ENCODE results near the gene MYL12A.

MYL12A gene

DNA sequence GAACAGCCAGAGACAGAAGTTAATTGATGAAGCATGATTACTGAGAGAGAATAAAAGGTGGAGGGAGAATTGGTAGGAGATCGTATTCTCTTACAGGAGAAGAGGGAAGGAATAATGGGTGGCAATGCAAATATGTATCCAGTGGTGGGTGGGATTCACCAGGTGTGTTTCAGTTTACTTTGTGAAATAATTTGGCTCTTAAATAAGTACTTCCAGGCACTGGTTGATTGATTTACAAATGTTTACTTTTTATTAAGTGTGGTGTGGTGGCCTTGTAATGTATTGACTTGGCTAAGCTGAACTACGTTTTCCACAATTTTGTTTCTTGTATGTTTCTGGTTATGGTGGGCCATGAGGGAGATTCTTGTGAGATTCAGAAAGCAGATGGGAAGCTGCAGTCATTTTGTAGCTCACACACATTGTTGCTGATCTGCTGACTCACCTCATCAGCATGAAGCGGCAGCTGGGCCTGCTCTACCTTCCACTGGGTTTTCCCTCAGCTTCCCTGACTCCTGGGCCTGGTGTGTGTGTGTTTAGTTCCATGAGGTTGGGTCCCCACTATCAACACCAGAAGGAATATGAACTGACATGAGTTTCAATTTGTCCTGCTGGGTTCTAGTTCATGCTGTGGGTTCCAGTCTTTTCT, 47.0 kb downstream of the MYL12A start:
- TF ChIP-seq, protein P1, sequence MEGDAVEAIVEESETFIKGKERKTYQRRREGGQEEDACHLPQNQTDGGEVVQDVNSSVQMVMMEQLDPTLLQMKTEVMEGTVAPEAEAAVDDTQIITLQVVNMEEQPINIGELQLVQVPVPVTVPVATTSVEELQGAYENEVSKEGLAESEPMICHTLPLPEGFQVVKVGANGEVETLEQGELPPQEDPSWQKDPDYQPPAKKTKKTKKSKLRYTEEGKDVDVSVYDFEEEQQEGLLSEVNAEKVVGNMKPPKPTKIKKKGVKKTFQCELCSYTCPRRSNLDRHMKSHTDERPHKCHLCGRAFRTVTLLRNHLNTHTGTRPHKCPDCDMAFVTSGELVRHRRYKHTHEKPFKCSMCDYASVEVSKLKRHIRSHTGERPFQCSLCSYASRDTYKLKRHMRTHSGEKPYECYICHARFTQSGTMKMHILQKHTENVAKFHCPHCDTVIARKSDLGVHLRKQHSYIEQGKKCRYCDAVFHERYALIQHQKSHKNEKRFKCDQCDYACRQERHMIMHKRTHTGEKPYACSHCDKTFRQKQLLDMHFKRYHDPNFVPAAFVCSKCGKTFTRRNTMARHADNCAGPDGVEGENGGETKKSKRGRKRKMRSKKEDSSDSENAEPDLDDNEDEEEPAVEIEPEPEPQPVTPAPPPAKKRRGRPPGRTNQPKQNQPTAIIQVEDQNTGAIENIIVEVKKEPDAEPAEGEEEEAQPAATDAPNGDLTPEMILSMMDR (IDR thresholded peaks at IDR 0.05; ENCODE audit: extremely low read depth, missing control alignments), result no peak
- no peak for DNase-seq (ENCODE audit: low spot score)

DNA sequence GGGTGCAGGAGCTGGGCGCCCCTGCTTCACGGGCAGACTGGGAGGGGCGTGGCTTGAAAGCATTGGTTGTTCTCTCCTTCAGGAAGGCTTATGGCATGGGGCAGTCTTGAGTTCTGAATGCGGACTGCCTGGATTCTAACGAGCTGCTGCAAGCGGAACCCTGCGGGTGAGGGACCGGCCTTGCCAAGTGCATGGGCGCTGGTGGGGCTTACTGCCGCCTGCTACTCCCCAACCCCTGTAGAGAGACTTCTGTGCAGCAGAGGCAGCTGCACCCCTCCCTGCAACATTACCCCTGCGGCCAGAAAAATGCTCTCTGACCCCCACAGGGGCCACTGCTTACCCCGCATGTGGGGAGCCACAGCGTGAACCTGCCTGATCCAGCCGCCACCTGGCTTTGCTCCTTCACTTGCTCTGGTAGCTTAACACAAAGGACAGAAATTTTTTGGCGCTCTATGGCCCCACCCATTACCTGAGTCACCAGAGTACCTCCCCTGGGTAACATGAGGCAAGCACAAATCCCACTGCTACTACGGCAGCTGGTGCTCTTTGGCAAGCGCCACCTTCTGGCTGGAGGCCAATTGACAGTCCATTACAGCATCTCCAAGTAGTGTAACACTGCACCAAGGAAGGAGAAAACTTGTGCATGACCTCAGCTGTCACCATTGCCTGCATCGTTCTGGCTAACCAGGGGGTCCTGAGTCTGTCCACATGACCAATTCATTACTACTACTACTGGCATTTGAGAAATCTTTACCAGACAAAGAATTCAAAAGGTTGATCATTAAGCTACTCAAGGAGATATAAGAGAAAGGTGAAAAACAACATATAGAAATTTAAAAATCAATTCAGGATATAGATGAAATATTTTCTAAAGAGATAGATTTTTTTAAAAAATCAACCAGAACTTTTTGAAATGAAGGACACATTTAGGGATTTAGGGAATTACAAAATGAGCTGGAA, 49.7 kb downstream of the MYL12A start:
- DNase-seq (ENCODE audit: low spot score), result peak; percentile 78

DNA sequence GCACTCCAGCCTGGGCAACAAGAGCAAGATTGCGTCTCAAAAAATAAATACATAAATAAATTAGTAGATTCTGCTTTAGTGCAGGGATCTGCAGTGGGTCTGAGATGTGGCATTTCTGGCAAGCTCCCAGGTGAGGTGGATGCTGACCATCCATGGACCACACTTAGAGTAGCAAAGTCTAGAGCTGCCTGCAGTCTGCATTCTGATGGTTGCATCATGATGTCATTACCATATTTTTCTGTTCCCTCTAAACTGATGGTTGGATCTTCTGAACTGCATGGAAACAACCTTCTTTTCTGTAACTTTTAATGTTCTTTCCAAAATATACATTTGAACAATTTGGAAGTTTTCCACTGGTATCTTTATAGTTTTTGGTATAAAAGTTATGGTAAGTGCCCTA, 57.2 kb downstream of the MYL12A start:
- no peak for DNase-seq (ENCODE audit: low spot score)
- TF ChIP-seq, protein P1 (IDR thresholded peaks at IDR 0.05; ENCODE audit: extremely low read depth, missing control alignments), result no peak

More for the DNA sequence above, 49.7 kb downstream of the MYL12A start:
- TF ChIP-seq, protein P1 (IDR thresholded peaks at IDR 0.05; ENCODE audit: extremely low read depth, missing control alignments), result peak; percentile 90

DNA sequence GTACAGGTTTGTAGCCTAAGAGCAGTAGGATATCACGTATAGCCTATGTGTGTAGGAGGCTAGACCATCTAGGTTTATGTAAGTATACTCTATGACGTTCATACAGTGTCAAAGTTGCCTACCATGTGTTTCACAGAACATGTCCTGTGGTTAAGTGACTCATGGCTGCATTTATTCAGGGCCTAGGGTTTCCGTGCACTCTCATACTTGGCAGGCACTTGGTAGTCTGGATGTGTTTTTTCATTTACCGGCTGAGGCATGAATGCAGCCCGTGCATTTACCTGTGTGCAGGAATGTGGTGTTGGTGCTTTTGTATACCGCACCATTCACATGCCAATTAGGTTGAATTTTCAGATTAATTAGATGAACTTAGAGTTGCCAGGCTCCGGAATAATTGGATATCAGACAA, 57.8 kb downstream of the MYL12A start:
- TF ChIP-seq, protein P1 (IDR thresholded peaks at IDR 0.05; ENCODE audit: extremely low read depth, missing control alignments), result no peak
- DNase-seq (ENCODE audit: low spot score), result no peak
